Measurements from ENCODE around the gene SUMF2.
A peak's percentile ranks its signal among the peaks of the same experiment; 100 is the strongest.
"Not testable (repeated sequence)": the region's sequence is repeated elsewhere in the genome, so short reads cannot be mapped to it uniquely, and the experiment has no call there.

The SUMF2 gene

DNA sequence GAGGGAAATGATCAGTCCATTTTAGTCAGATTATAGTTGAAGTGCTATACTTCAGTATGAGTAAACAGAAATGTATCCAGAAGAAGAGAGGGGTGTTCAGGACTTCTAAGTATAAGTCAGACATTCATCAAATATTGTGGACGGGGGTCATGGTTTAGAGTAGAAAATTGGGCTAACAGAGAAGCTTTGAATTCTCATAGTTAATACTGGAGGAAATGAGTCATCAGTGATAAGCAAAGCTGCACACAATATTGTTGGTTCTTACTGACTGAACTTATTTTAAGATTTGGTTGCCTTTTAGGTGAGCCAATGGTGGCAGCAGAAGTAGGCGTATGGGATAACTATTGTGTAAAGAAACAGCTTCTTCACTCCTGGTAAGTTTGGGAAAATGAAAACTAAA lies 1.7 kb upstream of the SUMF2 start:
- no peak for DNase-seq (ENCODE audit: low read depth in 2 of 2, low spot score in 1 of 2)

DNA sequence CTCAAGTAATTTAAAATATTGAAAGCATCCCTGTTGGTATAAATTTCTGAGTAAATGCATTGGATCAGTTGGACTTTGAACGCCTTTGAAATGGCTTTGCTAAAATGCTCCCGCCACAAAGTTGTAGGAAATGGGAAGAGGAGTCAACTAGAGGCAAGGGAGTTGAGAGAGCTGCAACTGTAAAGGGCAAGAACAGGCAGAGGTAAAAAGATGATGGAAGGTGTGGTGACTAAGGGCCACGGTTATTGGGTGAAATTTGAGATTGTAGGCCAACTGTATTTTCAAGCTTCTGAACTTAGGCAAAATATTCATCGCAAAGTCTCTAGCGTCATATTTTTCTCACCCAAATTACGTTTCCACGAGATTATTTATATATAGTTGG lies 595 bp upstream of the SUMF2 start:
- no peak for DNase-seq (ENCODE audit: low read depth in 2 of 2, low spot score in 1 of 2)

DNA sequence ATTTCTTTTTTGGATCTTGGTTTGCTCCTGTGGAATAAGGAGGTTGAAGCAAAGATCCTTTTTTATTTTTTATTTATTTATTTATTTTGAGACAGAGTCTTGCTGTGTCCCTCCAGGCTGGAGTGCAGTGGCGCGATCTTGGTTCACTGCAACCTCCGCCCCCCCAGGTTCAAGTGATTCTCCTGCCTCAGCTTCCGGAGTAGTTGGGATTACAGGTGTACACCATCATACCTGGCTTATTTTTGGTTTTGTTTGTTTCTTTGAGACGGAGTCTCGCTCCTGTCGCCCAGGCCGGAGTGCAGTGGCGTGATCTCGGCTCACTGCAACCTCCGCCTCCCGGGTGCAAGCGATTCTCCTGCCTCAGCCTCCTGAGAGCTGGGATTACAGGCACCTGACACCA lies 2.3 kb downstream of the SUMF2 start:
- DNase-seq (ENCODE audit: low read depth in 2 of 2, low spot score in 1 of 2): not testable (repeated sequence)

DNA sequence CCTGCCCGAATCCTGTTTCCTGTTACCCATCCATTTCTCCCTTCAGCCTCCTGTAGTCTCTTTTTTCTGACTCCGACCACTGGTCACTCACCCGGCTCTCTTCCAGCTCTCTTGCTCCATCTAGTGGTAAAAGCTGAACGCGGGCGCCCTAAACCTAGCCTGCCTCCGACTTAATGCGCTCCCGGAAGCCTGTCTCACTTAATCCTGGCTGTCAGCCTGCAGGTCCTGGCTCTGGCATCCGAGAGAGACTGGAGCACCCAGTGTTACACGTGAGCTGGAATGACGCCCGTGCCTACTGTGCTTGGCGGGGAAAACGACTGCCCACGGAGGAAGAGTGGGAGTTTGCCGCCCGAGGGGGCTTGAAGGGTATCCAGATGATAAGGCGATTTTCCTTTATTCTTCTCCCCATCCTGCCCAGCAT lies 10.3 kb downstream of the SUMF2 start:
- peak; percentile 12 to 52 for DNase-seq (ENCODE audit: low read depth in 2 of 2, low spot score in 1 of 2)

GRCh38 chr7:56077681-56078080 lies 13.6 kb downstream of the SUMF2 start:
- DNase-seq (ENCODE audit: low read depth in 2 of 2, low spot score in 1 of 2): no peak

- no peak for DNase-seq (ENCODE audit: low read depth in 2 of 2, low spot score in 1 of 2)
These were observed 14.1 kb downstream of the SUMF2 start for GRCh38 chr7:56078196-56078595.

GRCh38 chr7:56079450-56080185 lies 15.5 kb downstream of the SUMF2 start:
- DNase-seq (ENCODE audit: low read depth in 2 of 2, low spot score in 1 of 2): no peak

DNA sequence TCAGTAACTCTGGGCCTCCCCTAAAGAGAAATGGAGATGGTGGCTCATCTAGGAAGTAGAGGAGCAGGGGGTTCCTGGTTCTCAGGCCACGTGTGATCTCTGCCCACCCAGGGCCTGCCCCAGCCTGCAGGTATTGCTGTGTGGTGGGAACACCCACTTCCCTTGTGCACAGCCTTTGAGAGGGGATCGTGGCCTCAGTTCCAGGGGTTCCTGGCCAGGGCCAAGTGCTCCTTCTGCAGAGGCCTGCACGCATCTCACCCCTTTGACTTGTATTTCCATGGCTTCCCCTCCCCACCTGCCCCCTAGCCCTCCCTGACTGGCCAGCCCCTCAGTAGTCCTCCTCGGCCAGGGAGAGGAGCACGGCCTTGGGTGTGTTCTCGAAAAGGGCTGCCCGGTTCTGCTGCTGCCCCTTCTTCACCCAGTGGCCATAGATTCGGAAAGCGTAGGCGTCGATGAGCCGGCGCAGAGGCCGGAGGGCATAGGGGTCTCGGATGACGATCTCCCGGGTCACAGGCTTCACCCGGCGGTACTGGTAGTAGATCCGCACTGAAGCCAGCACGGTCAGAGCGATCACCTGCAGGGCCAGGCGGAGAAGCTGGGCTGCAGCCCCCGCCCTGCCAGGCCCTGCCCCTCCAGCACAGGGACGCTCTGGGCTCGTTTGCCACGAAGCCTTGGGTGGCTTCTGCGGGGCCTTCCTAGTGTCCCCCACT lies 16.8 kb downstream of the SUMF2 start:
- DNase-seq (ENCODE audit: low read depth in 2 of 2, low spot score in 1 of 2): not testable (repeated sequence)

- no peak for DNase-seq (ENCODE audit: low read depth in 2 of 2, low spot score in 1 of 2)
These were observed 17.7 kb downstream of the SUMF2 start for GRCh38 chr7:56081626-56082340.

DNA sequence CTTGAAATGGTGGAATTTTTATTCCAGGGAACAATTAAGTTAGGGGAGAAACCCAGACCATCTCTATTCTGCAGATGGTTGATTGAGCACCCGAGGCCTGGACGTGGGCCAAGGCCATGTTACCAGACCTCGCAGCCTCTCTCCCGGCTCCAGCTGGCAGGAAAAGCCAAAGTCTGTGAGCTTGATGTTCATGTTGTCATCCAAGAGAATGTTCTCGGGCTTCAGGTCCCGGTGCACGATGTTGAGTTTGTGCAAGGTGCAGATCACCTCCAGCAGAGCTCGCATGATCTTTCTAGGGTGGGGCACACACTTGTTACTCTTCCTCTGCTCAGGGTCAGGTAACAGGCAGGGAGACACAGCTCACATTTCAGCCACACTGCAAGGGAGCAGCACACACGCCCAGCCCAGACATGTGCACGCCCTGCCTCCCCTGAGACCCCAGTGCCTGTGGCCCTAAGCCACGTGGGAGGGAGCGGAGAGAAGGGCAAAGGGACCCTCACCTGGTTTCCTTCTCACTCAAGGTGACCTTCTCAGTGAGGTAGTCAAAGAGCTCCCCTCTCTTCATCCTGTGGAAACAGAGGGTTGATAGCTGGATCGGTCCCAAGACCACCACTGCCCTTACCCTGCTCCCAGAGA lies 19.2 kb downstream of the SUMF2 start:
- no peak for DNase-seq (ENCODE audit: low read depth in 2 of 2, low spot score in 1 of 2)

GRCh38 chr7:56086761-56087160 lies 22.7 kb downstream of the SUMF2 start:
- no peak for DNase-seq (ENCODE audit: low read depth in 2 of 2, low spot score in 1 of 2)

DNA sequence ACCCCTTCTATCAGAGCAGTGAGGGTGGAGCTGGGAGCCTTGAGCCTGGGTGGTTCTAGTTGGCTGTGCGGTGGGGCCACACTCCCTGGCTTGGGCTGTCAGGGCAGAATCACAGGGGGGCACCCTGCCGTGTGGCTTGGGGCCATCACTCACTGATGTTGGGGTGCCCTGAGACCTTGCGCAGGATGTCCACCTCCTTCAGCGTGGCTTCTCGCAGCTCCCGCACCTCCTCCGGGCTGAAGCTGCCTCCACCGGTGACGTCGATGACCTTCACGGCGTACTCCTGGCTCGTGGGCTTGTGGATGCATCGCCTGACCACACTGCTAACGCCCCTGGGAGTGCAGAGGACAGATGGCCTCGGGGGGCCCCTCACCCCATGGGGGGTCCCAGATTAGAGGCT lies 23.4 kb downstream of the SUMF2 start:
- DNase-seq (ENCODE audit: low read depth in 2 of 2, low spot score in 1 of 2): no peak

- DNase-seq (ENCODE audit: low read depth in 2 of 2, low spot score in 1 of 2): no peak
These were observed 27.5 kb downstream of the SUMF2 start for GRCh38 chr7:56091591-56091990.

DNA sequence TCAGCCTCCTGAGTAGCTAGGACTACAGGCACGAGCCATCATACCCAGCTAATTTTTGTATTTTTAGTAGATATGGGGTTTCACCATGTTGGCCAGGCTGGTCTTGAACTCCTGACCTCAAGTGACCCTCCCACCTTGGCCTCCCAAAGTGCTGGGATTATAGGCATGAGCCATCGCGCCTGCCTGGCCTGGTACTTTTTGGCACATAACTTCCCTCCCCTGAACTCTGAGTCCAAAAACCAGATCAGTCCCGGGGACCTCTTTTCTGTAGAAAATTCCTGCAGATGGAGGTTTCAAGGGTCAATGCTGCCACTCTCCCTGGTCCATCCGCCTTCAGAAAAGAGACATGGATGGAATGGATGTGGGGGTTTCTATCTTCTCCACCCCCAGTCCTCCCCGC lies 28.3 kb downstream of the SUMF2 start:
- not testable (repeated sequence) for DNase-seq (ENCODE audit: low read depth in 2 of 2, low spot score in 1 of 2)

GRCh38 chr7:56092789-56093531 lies 28.9 kb downstream of the SUMF2 start, which contains the start of gene PHKG1:
TSS of gene PHKG1 (minus strand) at chr7:56092952. CDS start at chr7:56088941, 4,011 bp downstream.
- DNase-seq (ENCODE audit: low read depth in 2 of 2, low spot score in 1 of 2): no peak

DNA sequence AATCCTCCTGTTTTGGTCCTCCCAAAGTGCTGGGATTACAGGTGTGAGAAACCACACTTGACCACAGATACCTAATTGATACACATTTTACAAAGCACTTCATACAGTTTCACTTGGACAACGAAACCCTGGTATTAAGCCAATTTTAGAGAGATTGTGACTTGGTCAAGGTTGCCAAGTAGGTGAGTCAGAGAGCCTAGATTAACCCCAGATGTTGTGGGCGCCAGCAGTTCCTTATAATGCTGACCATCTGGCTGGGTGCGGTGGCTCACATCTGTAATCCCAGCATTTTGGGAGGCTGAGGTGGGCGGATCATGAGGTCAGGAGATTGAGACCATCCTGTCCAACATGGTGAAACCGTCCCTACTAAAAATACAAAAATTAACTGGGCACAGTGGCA lies 33.6 kb downstream of the SUMF2 start:
- DNase-seq (ENCODE audit: low read depth in 2 of 2, low spot score in 1 of 2): no peak

DNA sequence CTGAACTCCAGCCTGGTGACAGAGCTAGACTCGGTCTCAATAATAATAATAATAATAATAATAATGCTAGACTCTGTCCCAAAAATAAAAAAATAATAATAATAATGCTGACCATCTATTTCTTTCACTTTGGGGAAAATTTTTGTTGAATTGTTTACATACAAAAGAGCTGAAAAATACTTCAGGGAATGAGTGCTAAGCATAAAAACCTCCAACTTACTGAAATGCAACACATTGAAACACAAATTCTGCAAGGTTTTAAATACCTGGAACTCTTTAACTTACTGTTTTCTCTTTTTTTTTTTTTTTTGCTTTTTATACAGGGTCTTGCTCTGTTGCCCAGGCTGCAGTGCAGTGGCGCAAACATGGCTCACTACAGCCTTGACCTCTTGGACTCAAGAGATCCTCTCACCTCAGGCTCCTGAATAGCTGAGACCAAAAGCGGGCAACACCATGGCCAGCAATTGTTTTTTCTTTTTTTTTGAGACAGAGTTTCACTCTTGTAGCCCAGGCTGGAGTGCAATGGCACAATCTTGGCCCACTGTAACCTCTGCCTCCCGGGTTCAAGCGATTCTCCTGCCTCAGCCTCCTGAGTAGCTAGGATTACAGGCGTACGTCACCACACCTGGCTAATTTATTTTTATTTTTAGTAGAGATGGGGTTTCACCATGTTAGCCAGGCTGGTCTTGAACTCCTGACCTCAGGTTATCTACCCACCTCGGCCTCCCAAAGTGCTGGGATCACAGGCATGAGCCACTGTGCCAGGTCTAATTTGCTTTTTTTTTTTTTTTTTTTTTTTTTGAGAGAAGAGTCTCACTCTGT lies 34.3 kb downstream of the SUMF2 start:
- DNase-seq (ENCODE audit: low read depth in 2 of 2, low spot score in 1 of 2): not testable (repeated sequence)

GRCh38 chr7:56099653-56100052 lies 35.6 kb downstream of the SUMF2 start:
- no peak for DNase-seq (ENCODE audit: low read depth in 2 of 2, low spot score in 1 of 2)

DNA sequence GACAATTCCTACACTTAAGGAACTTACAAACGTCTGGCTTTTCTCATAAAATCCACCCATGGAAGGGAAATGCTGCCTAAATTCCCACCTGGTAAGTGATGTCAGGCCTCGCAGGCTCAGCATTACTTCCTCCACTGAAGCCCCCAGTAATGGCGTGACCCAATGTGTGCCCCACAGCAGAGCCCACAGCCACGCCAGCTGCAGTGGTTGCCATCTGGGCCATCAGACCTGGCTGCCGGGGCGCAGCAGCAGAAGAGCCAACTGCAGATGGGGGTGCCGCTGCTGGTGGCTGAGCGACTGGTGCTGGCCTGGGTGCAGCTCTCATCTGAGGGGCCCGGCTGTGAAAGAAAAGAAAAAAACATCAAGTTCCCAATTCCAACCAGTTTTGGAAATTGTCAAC lies 40.1 kb downstream of the SUMF2 start:
- DNase-seq (ENCODE audit: low read depth in 2 of 2, low spot score in 1 of 2): not testable (repeated sequence)

DNA sequence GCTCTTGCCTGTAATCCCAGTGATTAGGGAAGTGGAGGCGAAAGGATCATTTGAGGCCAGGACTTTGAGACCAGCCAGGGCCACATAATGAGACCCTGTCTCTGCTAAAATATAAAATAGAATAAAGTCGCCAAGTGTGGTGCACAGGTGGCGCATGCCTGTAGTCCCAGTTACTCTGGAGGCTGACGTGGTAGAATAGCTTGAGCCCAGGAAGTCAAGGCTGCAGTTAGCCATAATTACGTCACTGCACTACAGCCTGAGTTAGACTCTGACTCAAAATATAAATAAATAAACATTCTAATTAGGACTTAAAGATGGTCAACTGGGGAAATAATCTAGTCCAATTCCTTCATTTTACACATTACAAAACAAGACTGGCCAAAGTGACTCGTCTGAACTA lies 41.4 kb downstream of the SUMF2 start:
- DNase-seq (ENCODE audit: low read depth in 2 of 2, low spot score in 1 of 2): no peak
